Osteocyte (in vitro differentiated cells): ENCODE measurements around the gene ZNF423. TPM values are rescaled to one million over a fixed set of nuclear protein-coding genes. Genes with fewer than 3 reads are reported as not detected.

Source experiments
- DNase-seq: peaks from one replicate; pipeline ENCODE4 v3.0.0; 2021; ENCODE audit warnings: mixed read lengths; ENCODE audit not compliant: unreplicated experiment; ENCODE audit errors: extremely low spot score
- H3K27ac Mint-ChIP-seq: one replicate; pipeline ENCODE4 v1.8.0; 2021; ENCODE audit warnings: mild to moderate bottlenecking, mixed read lengths; ENCODE audit not compliant: unreplicated experiment
- H3K27me3 Mint-ChIP-seq: one replicate; pipeline ENCODE4 v1.8.0; 2021; ENCODE audit warnings: mixed read lengths; ENCODE audit not compliant: unreplicated experiment
- H3K36me3 Mint-ChIP-seq: one replicate; pipeline ENCODE4 v1.8.0; 2021; ENCODE audit warnings: mixed read lengths; ENCODE audit not compliant: unreplicated experiment
- H3K4me1 Mint-ChIP-seq: one replicate; pipeline ENCODE4 v1.8.0; 2021; ENCODE audit warnings: mixed read lengths; ENCODE audit not compliant: unreplicated experiment
- H3K4me3 Mint-ChIP-seq: one replicate; pipeline ENCODE4 v1.8.0; 2021; ENCODE audit warnings: mild to moderate bottlenecking, moderate library complexity, mixed read lengths; ENCODE audit not compliant: unreplicated experiment
- H3K9me3 Mint-ChIP-seq: one replicate; pipeline ENCODE4 v1.8.0; 2021; ENCODE audit warnings: mixed read lengths; ENCODE audit not compliant: unreplicated experiment
- CTCF ChIP-seq: fragments of 200-600 bp; sonication (generic); IDR thresholded peaks from 2 replicates; pipeline ENCODE4 v1.5.0; 2021; ENCODE audit warnings: antibody characterized with exemption, mild to moderate bottlenecking, moderate library complexity
- total RNA-seq: library from RNA; stranded (reverse); gene quantifications from 2 replicates; pipeline ENCODE4 v1.2.1, GENCODE V29; 2021

The ZNF423 gene
- total RNA-seq, 1 donor from 2014 or later = 25.1 TPM

GRCh38 chr16:49520492-49521038 lies 335.3 kb downstream of the ZNF423 start:
- DNase-seq = no peak
- Mint-ChIP-seq H3K9me3 (no peaks in the 10 kb centered on the region), H3K36me3 (peaks cover 4% of the 10 kb centered on the region), H3K27me3 (no peaks in the 10 kb centered on the region), H3K4me1 (peaks cover 7% of the 10 kb centered on the region), H3K27ac (no peak overlapping the region), H3K4me3 (no peak overlapping the region)
- no peak for TF ChIP-seq CTCF

GRCh38 chr16:49519741-49520140 lies 336.2 kb downstream of the ZNF423 start:
- Mint-ChIP-seq H3K4me3 (no peak overlapping the region), H3K27me3 (no peaks in the 10 kb centered on the region), H3K4me1 (peaks cover 4% of the 10 kb centered on the region), H3K36me3 (peaks cover 4% of the 10 kb centered on the region), H3K27ac (no peak overlapping the region), H3K9me3 (no peaks in the 10 kb centered on the region)
- no peak for TF ChIP-seq CTCF
- DNase-seq = no peak

- DNase-seq = no peak
- H3K4me1 Mint-ChIP-seq = peaks cover under 1% of the 10 kb centered on the region
- TF ChIP-seq CTCF = no peak
- no peak overlapping the region for H3K4me3 Mint-ChIP-seq
- no peaks in the 10 kb centered on the region for H3K27me3 Mint-ChIP-seq
- H3K9me3 Mint-ChIP-seq = no peaks in the 10 kb centered on the region
- no peak overlapping the region for H3K27ac Mint-ChIP-seq
- H3K36me3 Mint-ChIP-seq = peaks cover 4% of the 10 kb centered on the region
Observed at GRCh38 chr16:49519008-49519656, 336.8 kb downstream of the ZNF423 start.

GRCh38 chr16:49516382-49517036 lies 339.4 kb downstream of the ZNF423 start:
- H3K4me1 Mint-ChIP-seq = no peaks in the 10 kb centered on the region
- no peaks in the 10 kb centered on the region for H3K27me3 Mint-ChIP-seq
- no peaks in the 10 kb centered on the region for H3K36me3 Mint-ChIP-seq
- TF ChIP-seq CTCF = no peak
- no peak for DNase-seq
- no peak overlapping the region for H3K27ac Mint-ChIP-seq
- H3K4me3 Mint-ChIP-seq = no peak overlapping the region
- H3K9me3 Mint-ChIP-seq = no peaks in the 10 kb centered on the region

GRCh38 chr16:49515861-49516260 lies 340.1 kb downstream of the ZNF423 start:
- no peaks in the 10 kb centered on the region for H3K4me1 Mint-ChIP-seq
- H3K9me3 Mint-ChIP-seq = no peaks in the 10 kb centered on the region

More at GRCh38 chr16:49515861-49516260, 340.1 kb downstream of the ZNF423 start:
- DNase-seq = no peak
- Mint-ChIP-seq H3K36me3 (no peaks in the 10 kb centered on the region), H3K27ac (no peak overlapping the region), H3K4me3 (no peak overlapping the region), H3K27me3 (no peaks in the 10 kb centered on the region)
- no peak for TF ChIP-seq CTCF
